Cerebellar cortex (tissue), 1 donor: Measurements from ENCODE around the gene WNT5A.

Experiments used
- DNase-seq: peaks from one replicate; pipeline ENCODE4 v3.0.0-alpha.2; 2015; ENCODE audit warnings: low spot score

WNT5A gene

DNA sequence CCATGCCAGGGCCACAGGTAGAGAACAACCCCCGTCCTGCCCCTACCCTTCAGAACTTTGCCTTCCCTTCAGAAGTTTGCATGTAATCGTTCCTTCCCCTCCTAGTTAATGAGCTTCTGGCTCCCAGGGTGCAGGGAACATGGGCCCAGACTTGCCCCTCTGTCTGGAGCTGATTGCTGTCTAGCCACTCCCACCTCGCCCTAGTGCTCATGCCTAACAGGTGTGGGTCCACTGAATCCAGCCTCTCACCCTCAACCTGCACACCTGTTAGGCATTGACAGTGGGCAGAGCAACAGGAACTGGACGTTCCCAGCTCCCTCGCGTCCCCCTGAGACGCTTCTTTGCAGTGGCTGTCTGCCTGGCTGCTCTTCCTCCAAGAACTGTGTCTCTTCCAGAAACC lies 40.3 kb downstream of the WNT5A start:
- DNase-seq: no peak

DNA sequence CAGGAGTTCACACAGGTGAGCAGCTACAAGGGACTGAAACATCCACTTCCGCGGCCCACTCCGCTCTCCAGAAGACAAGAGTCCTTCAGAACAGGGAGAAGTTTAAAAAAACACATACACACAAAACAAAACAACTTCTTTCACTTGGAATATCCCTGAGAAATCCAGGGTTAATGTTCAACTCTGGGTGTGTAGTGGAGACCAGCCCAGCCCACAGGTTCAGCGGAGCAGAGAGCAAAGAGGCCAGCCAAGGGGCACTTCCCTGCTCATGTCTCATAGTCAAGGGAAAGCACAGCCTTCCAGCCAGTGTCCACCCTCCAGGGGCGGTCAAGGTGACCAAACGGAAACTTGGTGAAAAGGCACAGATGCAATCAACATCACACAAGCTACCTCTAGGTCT lies 41.6 kb downstream of the WNT5A start:
- no peak for DNase-seq

DNA sequence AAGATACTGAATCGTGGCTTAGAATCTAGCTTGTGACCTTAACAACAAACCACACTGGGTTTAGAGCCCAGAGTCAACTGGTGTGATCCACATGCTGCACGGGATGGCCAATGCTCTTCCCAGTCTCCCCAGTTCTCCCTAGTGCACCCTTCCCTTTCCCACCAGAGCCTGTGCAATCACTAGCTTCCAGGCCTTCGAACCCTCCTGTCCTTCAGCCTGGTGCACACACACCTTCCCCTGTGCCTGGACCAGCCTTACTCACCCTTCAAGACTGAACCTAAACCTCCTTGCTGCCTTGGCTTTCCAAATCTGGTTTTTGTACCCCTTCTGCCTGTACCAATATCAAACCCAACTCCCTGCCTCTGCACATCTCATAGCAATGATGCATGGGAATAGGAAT lies 43.8 kb downstream of the WNT5A start:
- no peak for DNase-seq

DNA sequence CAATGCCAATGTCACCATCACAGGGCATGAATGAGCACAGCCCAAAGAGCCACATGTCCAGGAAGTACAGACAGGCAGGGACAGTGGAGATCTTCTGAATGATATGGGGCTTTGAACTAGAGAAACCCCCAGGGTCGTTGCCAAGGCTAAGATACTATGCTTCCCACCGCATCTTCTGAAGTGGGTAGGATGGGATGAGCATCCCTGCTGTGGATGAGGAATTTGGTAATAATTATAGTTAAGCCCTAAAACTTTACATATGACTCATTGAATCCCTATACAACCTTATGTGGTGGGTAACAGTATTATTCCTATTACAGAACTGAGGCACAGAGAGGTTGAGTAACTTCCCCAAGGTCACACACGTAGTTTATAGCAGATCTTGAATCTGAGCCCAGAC lies 44.2 kb downstream of the WNT5A start:
- DNase-seq: no peak

DNA sequence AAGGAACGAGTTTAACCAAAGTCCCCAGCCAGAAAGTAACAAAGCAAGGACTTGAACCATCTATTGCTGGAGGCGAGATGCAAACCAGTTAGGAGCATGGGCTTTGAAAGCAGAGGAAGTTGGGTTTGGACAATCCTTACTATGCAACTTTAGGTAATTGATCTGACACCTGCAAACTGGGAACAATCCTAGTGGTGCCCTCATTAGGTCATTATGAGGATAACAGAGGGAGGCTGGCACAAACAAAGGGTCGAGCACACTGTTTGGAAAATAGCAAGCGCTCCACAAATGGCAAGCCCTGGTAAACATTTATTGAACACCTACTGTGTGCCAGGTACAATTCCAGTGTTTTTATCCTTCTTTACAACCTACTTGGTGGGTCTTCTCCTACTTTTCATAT lies 45.6 kb downstream of the WNT5A start:
- no peak for DNase-seq

DNA sequence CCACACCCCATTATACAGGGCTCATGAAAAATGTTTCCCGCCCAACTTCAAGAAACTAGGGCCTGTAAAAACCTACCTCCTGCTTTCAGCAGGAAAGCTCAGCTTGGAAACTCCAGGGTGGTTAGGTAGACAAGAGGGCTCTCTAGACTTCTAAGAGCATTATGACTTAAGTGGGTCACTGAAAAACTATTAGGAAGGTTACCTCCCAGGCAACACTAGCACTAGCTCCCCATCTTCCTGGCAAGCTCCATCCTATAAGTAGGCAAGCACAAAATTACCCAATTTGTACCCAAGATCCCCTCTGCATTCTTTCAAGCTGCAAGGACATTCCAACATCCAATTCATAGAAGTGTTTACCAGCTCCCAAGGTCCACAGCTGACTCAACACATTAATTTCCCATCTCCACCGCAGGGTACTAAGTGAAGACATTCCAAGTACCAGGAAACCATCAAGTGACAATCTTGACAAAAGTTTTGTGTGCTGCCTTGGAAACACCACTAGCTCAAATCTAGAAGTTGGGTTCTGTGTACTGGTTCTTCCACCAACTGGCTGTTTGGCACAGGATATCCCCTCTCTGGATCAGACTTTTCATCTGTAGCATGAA lies 46.9 kb downstream of the WNT5A start:
- DNase-seq: no peak

DNA sequence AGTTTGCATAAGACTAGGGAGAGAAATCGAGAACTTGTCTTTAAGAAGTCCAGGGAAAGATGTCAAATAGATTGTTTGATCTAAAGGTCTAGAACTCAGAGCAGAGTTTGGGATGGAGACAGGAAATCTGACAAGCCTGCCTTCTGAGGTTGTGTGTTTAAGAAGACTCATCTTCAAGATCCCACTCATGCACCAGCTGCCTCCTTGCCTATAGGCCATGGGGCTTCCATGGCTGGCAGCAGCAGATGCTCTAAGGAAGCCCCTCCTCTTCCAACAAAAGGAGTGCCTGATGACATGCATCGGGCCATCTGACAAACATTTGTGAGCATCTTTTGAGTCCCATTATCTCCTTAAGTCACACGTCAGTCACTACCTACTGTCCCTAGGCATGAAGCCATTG lies 47.4 kb downstream of the WNT5A start:
- no peak for DNase-seq

DNA sequence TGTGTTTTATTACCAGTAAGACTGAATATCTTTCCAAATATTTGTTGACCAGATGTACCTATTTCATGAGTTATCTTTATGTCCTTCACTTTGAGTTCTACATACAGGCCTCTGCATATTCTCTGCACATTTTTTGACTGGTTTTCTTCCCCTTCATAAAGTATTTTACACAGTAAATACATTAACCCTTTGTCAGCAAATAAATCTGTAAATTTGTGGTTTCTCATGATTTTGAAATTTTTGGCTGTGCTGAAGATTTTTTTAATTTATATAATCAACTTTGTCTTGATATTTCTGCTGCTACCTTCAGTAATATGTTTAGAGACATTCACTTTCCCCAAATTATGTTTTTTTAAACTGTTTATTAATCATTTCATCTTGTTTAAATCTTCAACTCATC lies 50.5 kb downstream of the WNT5A start:
- DNase-seq: no peak

DNA sequence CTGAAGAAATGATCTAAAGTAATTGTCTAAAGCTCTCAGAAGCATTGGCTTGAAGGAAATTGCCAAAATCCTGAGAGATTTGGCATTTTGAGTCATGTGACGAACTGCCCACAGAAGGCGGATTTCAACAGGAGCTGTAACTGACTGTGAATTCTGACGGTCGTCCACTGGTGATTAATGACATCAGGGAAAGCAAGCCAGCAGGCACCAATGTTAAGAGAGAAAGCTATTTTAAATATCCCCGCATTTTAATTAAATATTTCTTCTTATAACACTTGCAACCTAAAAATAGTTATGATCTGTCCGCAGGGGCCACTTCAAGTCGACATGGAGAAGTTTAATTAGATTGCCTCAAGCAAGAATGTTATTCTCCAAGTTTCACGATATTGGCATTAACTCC lies 51.6 kb downstream of the WNT5A start:
- DNase-seq: no peak

DNA sequence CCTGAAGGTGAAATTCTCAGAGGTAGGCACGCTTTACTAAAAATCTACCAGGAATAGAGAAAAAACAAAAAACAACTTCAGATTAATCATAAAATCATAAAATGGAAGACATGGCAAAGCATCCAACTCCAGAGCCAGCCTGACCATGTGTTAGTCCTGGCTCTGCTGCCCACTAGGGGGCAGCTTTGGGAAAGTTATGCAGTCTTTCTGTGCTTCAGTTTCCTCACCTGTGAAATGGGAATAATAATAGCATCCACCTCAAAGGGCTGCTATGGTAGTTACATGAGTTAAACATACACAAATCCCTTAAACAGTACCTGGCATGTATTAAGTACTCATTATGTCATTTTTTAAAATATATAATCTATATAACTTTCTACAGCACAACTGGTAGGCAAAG lies 52.3 kb downstream of the WNT5A start:
- peak; percentile 3 for DNase-seq

DNA sequence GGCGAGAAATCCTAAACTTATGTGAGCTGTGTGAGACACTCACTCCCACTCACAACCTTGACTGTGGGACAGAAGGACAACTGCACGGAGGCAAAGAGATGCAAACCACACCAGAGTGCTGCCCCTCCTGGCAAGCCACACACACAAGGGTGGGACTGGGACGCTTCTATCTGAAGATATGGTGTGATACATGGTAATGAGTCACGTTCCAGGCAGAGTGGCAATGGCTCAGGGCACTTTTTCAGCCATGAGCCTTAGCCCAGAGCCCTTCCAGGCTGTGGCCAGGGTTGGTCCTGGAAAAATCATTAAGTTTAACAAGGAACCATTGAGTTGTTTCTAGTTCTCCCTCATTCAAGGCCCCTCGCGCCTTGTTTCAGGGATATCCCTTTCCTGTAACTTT lies 56.1 kb downstream of the WNT5A start:
- DNase-seq: no peak

DNA sequence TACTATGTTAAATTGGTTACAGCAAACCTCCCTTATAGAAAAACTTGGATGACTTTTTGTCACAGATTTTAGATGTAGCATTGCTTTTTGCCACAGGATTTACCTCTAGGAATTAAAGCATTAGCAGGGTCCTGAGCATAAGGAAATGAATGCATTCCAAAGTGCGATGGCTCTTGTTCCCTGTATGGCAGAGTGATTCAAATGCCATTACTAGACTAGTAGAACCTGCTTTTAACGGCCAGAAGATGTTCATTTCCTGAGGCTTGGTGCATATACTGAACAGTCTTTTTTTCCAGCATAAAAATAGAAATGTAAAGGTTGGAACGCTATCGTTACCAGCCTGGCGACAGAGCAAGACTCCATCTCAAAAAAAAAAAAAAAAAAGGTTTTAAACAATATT lies 59.4 kb downstream of the WNT5A start:
- no peak for DNase-seq

DNA sequence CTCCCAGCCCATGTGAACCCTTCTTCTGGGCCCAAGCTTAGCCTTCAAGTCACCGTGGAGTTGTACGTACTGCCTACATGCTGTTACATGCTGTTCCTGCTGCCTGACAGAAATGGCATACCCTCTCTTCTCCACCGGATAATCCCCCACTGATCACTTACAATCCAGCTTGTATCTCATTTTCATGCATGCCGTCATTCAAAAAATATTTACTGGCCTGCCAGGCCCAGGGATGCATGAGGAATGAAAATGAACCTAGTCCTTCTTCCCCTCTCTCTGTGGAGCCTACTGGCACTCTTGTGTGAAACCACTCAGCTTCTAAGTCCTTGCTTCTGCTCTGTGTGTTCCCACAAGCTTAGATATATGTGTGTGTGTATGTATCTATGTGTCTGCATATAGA lies 60.6 kb downstream of the WNT5A start:
- peak; percentile 3 for DNase-seq

DNA sequence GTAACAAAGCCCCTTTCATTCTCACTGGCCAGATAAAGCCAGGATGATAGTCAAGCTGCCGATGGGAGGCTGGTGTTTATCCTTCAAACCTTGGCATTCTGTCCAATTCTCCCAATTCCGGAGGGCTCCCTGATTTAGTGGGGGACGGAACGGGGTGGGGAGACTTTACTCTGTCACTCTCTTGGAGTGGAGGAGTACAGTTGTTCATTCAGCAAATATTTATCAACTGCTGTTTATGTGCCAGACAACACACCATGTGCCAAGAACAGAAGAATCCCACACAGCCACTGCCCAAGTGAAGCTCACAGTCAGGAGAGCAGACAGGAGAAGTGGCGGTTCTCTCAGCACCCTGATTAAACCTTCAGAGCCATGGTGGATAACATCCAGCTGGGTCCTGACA lies 63.3 kb downstream of the WNT5A start:
- DNase-seq: no peak

DNA sequence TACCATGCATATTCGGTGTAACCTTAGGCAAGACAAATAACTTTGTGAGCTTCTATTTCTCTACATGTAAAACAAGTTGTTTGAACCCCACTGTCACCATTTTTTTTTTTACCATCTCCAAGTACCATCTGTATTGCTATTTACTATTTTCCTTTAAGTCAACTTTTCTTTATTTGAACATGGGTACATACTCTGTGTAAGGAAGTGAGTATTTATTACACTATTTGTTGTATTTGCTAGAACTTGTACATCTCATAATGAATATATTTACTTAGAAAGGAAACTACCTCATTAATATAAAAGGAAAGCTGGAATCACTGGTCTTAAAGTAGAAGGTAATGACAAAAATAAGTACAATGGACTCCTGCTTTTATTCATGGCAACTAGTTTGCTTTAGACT lies 69.9 kb downstream of the WNT5A start:
- DNase-seq: no peak

DNA sequence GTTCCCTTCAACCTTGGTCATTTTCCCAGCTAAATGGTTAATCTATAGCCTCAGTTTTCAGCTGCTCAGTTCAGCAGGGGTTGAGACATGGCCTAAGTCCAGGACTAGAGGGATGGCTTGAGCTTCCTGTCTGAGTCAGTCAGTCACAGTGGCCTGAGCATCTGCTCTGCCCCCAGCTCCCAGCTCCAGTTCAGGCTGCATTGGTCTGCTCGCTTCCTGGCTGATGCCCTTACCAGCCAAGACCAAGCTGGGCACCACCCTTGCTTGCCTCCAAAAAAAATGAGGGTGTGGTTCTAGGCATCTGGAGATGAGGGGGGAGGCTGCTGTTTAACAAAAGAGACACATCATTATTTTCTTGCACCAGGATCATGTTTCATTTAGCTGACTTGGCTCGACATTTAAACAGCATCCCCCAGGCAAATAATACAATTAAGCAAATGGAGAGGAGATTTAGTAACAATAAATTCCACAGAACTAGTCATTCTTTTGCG lies 70.7 kb downstream of the WNT5A start:
- no peak for DNase-seq
